GM12878 (cell line): Measurements from ENCODE around the gene MINDY3. TPM values are rescaled to one million over a fixed set of nuclear protein-coding genes. Genes with fewer than 3 reads are reported as not detected.

ENCODE experiments used
- BCL11A ChIP-seq: IDR thresholded peaks from 2 replicates; pipeline ENCODE4 v1.6.1; 2011; ENCODE audit warnings: low read depth, low read length
- BHLHE40 ChIP-seq, 2 experiments: fragments of 450-650 bp in 1 of 2; IDR thresholded peaks; 2 replicates each; pipeline ENCODE4 v1.6.1; 2011 to 2017; ENCODE audit warnings: low read depth in 2 of 2, borderline replicate concordance in 1 of 2, improper control_type of control experiment in 1 of 2, low read length in 1 of 2, mild to moderate bottlenecking in 1 of 2
- BRCA1 ChIP-seq: IDR thresholded peaks from 2 replicates; pipeline ENCODE4 v1.6.1; 2011; ENCODE audit warnings: low read depth, low read length, improper control_type of control experiment
- FOXK2 ChIP-seq: fragments of 450-650 bp; IDR thresholded peaks from 2 replicates; pipeline ENCODE4 v1.6.1; 2017; ENCODE audit warnings: mild to moderate bottlenecking, moderate library complexity
- FOXM1 ChIP-seq: IDR thresholded peaks from 2 replicates; pipeline ENCODE4 v1.6.1; 2012; ENCODE audit warnings: low read depth, mild to moderate bottlenecking, inconsistent platforms, low read length, moderate library complexity
- IKZF1 ChIP-seq: fragments of 450-650 bp; conservative IDR thresholded peaks from 2 replicates; pipeline ENCODE4 v1.6.1; 2017; ENCODE audit warnings: antibody characterized with exemption, mild to moderate bottlenecking
- JUNB ChIP-seq: IDR thresholded peaks from 2 replicates; pipeline ENCODE4 v1.6.1; 2016; ENCODE audit warnings: antibody characterized with exemption, mild to moderate bottlenecking
- NR2F1 ChIP-seq: fragments of 450-650 bp; conservative IDR thresholded peaks from 2 replicates; pipeline ENCODE4 v1.6.1; 2017; ENCODE audit warnings: mild to moderate bottlenecking
- PML ChIP-seq: IDR thresholded peaks from 2 replicates; pipeline ENCODE4 v1.6.1; 2012; ENCODE audit warnings: low read length, inconsistent platforms
- RAD51 ChIP-seq: fragments of 450-650 bp; IDR thresholded peaks from 2 replicates; pipeline ENCODE4 v1.6.1; 2016; ENCODE audit warnings: moderate library complexity, mild to moderate bottlenecking, inconsistent platforms
- RELA ChIP-seq: fragments of 450-650 bp; IDR thresholded peaks from 2 replicates; pipeline ENCODE4 v1.8.0; 2014; ENCODE audit warnings: borderline replicate concordance; ENCODE audit not compliant: partially characterized antibody
- RFX5 ChIP-seq: IDR thresholded peaks from 2 replicates; pipeline ENCODE4 v1.6.1; 2011; ENCODE audit warnings: low read depth, low read length, improper control_type of control experiment
- SIX5 ChIP-seq: IDR thresholded peaks from 2 replicates; pipeline ENCODE4 v1.6.1; 2011; ENCODE audit warnings: mild to moderate bottlenecking, low read depth, low read length, moderate library complexity; ENCODE audit not compliant: severe bottlenecking
- polyA plus RNA-seq, 11 experiments: library from polyadenylated mRNA; depleted of rRNA in 4 of 11; unstranded in 6 of 11; stranded (reverse) in 5 of 11; fragments of >200 nt; fragmentation: Nextera tagmentation in 4 of 11; fragmentation: Illumina TruSeq in 1 of 11; extraction: Ambion mirVana in 4 of 11; extraction: Trizol in 1 of 11; gene quantifications; 1 replicate in 1 of 11; 2 replicates in 10 of 11; pipeline versions ENCODE4 v1.2.1 to v1.2.3, GENCODE V29; 2011 to 2016; ENCODE audit warnings: inconsistent platforms in 2 of 11, missing spikeins in 2 of 11, low read depth in 1 of 11
- total RNA-seq, 4 experiments: library from RNA; depleted of rRNA in 3 of 4; stranded (reverse); fragments of >200 nt in 3 of 4; fragmentation: Illumina TruSeq in 1 of 4; extraction: Trizol in 1 of 4; gene quantifications; 2 replicates each; pipeline versions ENCODE4 v1.2.1 to v1.2.3, GENCODE V29; 2013 to 2021
- TF ChIP-seq, protein P1 (sequence below): fragments of 450-650 bp; IDR thresholded peaks from 2 replicates; pipeline ENCODE4 v1.6.1; 2017; ENCODE audit warnings: low read depth, mild to moderate bottlenecking, moderate library complexity
- TF ChIP-seq, protein P2 (sequence below): fragments of 450-650 bp; conservative IDR thresholded peaks from 2 replicates; pipeline ENCODE4 v1.6.1; 2017; ENCODE audit warnings: mild to moderate bottlenecking, moderate library complexity
- TF ChIP-seq, protein P3 (sequence below): IDR thresholded peaks from 2 replicates; pipeline ENCODE4 v1.6.1; 2012; ENCODE audit warnings: low read depth, low read length, improper control_type of control experiment
- TF ChIP-seq, protein P4 (sequence below): fragments of 450-650 bp; IDR thresholded peaks from 2 replicates; pipeline ENCODE4 v1.6.1; 2018; ENCODE audit warnings: borderline replicate concordance, mild to moderate bottlenecking; ENCODE audit not compliant: partially characterized antibody
- TF ChIP-seq, protein P5 (sequence below): fragments of 450-650 bp; IDR thresholded peaks from 2 replicates; pipeline ENCODE4 v1.6.1; 2017; ENCODE audit warnings: mild to moderate bottlenecking, moderate library complexity

MINDY3 gene
- total and polyA plus RNA-seq, 10 of the 15 experiments (the other 5 are each of a cell fraction or from before 2014, with no cell fraction given): 12.0 to 23.6 (median 15.7) TPM

DNA sequence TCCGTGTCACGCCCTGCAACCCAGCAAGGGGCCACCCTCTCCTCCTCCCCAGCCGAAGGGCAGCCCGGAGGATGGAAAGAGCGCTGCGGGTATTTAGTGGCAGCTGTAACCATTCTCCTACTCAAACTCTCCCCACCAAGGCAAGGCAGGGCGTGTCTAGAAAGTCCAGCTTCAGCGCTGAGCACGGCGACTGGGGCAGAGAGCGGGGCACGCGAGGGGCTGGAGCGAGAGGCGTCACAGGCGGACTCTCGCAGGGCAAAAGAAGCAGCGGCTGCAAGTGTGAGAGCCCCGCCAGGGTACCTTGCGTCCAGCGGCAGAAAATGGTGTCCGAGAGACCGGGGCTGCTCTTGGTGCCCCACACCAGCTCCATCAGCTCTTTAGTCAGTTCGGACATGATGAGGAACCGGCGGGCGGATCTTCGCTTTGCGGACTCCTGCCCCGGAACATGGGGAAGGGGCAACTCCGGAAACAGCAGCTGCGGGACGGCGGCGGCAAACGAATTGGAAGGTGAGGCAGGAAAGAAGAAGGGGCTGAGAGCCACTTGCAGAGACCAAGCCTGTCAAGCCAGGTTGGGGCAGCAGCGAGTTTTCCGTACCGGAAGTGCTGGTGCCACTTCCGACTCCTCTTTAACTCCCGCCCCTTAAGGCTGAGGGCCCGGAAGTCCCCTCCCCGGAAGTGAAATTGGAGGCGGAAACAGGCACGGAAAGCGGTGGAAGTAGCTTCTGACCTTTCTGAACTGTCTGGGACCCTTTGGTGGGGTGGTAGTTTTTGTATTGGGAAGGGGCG is at the start of gene MINDY3 (continued):
- TF ChIP-seq, protein P1, sequence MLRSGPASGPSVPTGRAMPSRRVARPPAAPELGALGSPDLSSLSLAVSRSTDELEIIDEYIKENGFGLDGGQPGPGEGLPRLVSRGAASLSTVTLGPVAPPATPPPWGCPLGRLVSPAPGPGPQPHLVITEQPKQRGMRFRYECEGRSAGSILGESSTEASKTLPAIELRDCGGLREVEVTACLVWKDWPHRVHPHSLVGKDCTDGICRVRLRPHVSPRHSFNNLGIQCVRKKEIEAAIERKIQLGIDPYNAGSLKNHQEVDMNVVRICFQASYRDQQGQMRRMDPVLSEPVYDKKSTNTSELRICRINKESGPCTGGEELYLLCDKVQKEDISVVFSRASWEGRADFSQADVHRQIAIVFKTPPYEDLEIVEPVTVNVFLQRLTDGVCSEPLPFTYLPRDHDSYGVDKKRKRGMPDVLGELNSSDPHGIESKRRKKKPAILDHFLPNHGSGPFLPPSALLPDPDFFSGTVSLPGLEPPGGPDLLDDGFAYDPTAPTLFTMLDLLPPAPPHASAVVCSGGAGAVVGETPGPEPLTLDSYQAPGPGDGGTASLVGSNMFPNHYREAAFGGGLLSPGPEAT: 0 out of 2 replicates have a peak, but pooled peaks have one; percentile 23
- TF ChIP-seq, protein P2, sequence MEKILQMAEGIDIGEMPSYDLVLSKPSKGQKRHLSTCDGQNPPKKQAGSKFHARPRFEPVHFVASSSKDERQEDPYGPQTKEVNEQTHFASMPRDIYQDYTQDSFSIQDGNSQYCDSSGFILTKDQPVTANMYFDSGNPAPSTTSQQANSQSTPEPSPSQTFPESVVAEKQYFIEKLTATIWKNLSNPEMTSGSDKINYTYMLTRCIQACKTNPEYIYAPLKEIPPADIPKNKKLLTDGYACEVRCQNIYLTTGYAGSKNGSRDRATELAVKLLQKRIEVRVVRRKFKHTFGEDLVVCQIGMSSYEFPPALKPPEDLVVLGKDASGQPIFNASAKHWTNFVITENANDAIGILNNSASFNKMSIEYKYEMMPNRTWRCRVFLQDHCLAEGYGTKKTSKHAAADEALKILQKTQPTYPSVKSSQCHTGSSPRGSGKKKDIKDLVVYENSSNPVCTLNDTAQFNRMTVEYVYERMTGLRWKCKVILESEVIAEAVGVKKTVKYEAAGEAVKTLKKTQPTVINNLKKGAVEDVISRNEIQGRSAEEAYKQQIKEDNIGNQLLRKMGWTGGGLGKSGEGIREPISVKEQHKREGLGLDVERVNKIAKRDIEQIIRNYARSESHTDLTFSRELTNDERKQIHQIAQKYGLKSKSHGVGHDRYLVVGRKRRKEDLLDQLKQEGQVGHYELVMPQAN: peak; percentile 57; the same call in 1 of the 2 replicates
- TF ChIP-seq, protein P3, sequence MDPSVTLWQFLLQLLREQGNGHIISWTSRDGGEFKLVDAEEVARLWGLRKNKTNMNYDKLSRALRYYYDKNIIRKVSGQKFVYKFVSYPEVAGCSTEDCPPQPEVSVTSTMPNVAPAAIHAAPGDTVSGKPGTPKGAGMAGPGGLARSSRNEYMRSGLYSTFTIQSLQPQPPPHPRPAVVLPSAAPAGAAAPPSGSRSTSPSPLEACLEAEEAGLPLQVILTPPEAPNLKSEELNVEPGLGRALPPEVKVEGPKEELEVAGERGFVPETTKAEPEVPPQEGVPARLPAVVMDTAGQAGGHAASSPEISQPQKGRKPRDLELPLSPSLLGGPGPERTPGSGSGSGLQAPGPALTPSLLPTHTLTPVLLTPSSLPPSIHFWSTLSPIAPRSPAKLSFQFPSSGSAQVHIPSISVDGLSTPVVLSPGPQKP: peak; percentile 85
- TF ChIP-seq FOXM1: no peak
- TF ChIP-seq RAD51: no peak
- TF ChIP-seq BHLHE40 (IDR thresholded peaks at IDR 0.05; ENCODE audit: borderline replicate concordance in 1 of 2, low read depth in 2 of 2, low read length in 1 of 2): peak in 1 of 2 experiments; percentile 49; a peak in 1 of 4 replicates
- TF ChIP-seq JUNB: no peak
- no peak for TF ChIP-seq BCL11A
- TF ChIP-seq PML: peak; percentile 51; the same call in 1 of the 2 replicates
- TF ChIP-seq RFX5: peak; percentile 8; the same call in 1 of the 2 replicates
- peak; percentile 92 for TF ChIP-seq IKZF1
- TF ChIP-seq RELA: no peak
- TF ChIP-seq, protein P4, sequence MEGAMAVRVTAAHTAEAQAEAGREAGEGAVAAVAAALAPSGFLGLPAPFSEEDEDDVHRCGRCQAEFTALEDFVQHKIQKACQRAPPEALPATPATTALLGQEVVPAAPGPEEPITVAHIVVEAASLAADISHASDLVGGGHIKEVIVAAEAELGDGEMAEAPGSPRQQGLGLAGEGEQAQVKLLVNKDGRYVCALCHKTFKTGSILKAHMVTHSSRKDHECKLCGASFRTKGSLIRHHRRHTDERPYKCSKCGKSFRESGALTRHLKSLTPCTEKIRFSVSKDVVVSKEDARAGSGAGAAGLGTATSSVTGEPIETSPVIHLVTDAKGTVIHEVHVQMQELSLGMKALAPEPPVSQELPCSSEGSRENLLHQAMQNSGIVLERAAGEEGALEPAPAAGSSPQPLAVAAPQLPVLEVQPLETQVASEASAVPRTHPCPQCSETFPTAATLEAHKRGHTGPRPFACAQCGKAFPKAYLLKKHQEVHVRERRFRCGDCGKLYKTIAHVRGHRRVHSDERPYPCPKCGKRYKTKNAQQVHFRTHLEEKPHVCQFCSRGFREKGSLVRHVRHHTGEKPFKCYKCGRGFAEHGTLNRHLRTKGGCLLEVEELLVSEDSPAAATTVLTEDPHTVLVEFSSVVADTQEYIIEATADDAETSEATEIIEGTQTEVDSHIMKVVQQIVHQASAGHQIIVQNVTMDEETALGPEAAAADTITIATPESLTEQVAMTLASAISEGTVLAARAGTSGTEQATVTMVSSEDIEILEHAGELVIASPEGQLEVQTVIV: peak; percentile 73
- no peak for TF ChIP-seq BRCA1
- no peak for TF ChIP-seq SIX5
- TF ChIP-seq, protein P5, sequence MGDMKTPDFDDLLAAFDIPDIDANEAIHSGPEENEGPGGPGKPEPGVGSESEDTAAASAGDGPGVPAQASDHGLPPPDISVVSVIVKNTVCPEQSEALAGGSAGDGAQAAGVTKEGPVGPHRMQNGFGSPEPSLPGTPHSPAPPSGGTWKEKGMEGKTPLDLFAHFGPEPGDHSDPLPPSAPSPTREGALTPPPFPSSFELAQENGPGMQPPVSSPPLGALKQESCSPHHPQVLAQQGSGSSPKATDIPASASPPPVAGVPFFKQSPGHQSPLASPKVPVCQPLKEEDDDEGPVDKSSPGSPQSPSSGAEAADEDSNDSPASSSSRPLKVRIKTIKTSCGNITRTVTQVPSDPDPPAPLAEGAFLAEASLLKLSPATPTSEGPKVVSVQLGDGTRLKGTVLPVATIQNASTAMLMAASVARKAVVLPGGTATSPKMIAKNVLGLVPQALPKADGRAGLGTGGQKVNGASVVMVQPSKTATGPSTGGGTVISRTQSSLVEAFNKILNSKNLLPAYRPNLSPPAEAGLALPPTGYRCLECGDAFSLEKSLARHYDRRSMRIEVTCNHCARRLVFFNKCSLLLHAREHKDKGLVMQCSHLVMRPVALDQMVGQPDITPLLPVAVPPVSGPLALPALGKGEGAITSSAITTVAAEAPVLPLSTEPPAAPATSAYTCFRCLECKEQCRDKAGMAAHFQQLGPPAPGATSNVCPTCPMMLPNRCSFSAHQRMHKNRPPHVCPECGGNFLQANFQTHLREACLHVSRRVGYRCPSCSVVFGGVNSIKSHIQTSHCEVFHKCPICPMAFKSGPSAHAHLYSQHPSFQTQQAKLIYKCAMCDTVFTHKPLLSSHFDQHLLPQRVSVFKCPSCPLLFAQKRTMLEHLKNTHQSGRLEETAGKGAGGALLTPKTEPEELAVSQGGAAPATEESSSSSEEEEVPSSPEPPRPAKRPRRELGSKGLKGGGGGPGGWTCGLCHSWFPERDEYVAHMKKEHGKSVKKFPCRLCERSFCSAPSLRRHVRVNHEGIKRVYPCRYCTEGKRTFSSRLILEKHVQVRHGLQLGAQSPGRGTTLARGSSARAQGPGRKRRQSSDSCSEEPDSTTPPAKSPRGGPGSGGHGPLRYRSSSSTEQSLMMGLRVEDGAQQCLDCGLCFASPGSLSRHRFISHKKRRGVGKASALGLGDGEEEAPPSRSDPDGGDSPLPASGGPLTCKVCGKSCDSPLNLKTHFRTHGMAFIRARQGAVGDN: 0 out of 2 replicates have a peak, but pooled peaks have one; percentile 68
- no peak for TF ChIP-seq FOXK2
- TF ChIP-seq NR2F1: peak; percentile 68
